Ascending aorta (tissue), 2 donors: Measurements from ENCODE around the gene CS. TPM values are rescaled to one million over a fixed set of nuclear protein-coding genes. Genes with fewer than 3 reads are reported as not detected.
A peak's percentile ranks its signal among the peaks of the same experiment; 100 is the strongest.
"Not testable (repeated sequence)": the region's sequence is repeated elsewhere in the genome, so short reads cannot be mapped to it uniquely, and the experiment has no call there.

Source experiments
- DNase-seq, 2 donors: peaks; one replicate each; pipeline ENCODE4 v3.0.0-alpha.2; 2019; ENCODE audit warnings: low spot score in 2 of 2
- H3K27ac ChIP-seq, 2 donors: fragments of 200-600 bp; sonication (generic); one replicate each; pipeline ENCODE4 v1.5.1; 2016 to 2017; ENCODE audit warnings: mild to moderate bottlenecking in 1 of 2
- H3K27me3 ChIP-seq: fragments of 200-600 bp; sonication (generic); one replicate; pipeline ENCODE4 v1.5.1; 2017
- H3K36me3 ChIP-seq, 2 donors: fragments of 200-600 bp; sonication (generic); one replicate each; pipeline ENCODE4 v1.5.1; 2016
- H3K4me1 ChIP-seq, 2 donors: fragments of 200-600 bp; sonication (generic); one replicate each; pipeline ENCODE4 v1.5.1; 2016 to 2017; ENCODE audit warnings: mild to moderate bottlenecking in 1 of 2
- H3K4me3 ChIP-seq, 2 donors: fragments of 200-600 bp; sonication (generic); one replicate each; pipeline ENCODE4 v1.5.1; 2016 to 2017; ENCODE audit warnings: mild to moderate bottlenecking in 1 of 2
- H3K9me3 ChIP-seq, 2 donors: fragments of 200-600 bp; sonication (generic); one replicate each; pipeline ENCODE4 v1.5.1; 2016
- CTCF ChIP-seq, 3 experiments: fragments of 200-600 bp in 2 of 3; fragments of 450-650 bp in 1 of 3; sonication (generic) in 2 of 3; IDR thresholded peaks; one replicate each; pipeline ENCODE4 v1.5.1; 2016 to 2019; ENCODE audit warnings: antibody characterized with exemption in 3 of 3, mild to moderate bottlenecking in 1 of 3, moderate library complexity in 1 of 3
- intact Hi-C: fragments of 100-400 bp; cut with DNase I; formaldehyde crosslinking; loops from one replicate; pipeline ENCODE4 v1.15.1; 2023
- total RNA-seq: library from RNA; depleted of rRNA; stranded (reverse); fragments of >200 nt; gene quantifications from one replicate; pipeline ENCODE4 v1.1.0, GENCODE V29; 2016

Gene CS
- total RNA-seq, 1 donor from 2014 or later: 55.2 TPM

- H3K27ac ChIP-seq: no peak overlapping the region
- peaks cover 70 to 94% of the 10 kb centered on the region in 2 donors for H3K36me3 ChIP-seq
Observed at GRCh38 chr12:56282030-56282429, 18.1 kb downstream of the CS start.

GRCh38 chr12:56280849-56281248 lies 19.3 kb downstream of the CS start:
- Histone ChIP-seq H3K9me3 (no peaks in the 10 kb centered on the region), H3K4me3 (no peak overlapping the region), H3K4me1 (no peaks in the 10 kb centered on the region), H3K27me3 (no peaks in the 10 kb centered on the region), H3K27ac (no peak overlapping the region), H3K36me3 (peaks cover 79 to 96% of the 10 kb centered on the region in 2 donors)
- no peak for TF ChIP-seq CTCF (IDR thresholded peaks at IDR 0.05)
- intact Hi-C loops: no loop called here
- DNase-seq: no peak

More at GRCh38 chr12:56282030-56282429, 18.1 kb downstream of the CS start:
- H3K4me1 ChIP-seq: no peaks in the 10 kb centered on the region
- no peak for DNase-seq
- no peaks in the 10 kb centered on the region for H3K9me3 ChIP-seq
- H3K27me3 ChIP-seq: no peaks in the 10 kb centered on the region
- H3K4me3 ChIP-seq: no peak overlapping the region
- intact Hi-C loops: no loop called here
- no peak for TF ChIP-seq CTCF (IDR thresholded peaks at IDR 0.05)

- intact Hi-C loops: no loop called here
- no peak for DNase-seq
- Histone ChIP-seq H3K27me3 (no peaks in the 10 kb centered on the region), H3K4me1 (no peaks in the 10 kb centered on the region), H3K9me3 (no peaks in the 10 kb centered on the region), H3K4me3 (no peak overlapping the region), H3K27ac (no peak overlapping the region), H3K36me3 (peaks cover 87 to 98% of the 10 kb centered on the region in 2 donors)
- TF ChIP-seq CTCF (IDR thresholded peaks at IDR 0.05): no peak
Observed at GRCh38 chr12:56278905-56279304, 21.2 kb downstream of the CS start.

GRCh38 chr12:56274299-56274698 lies 25.8 kb downstream of the CS start:
- peaks cover 80 to 81% of the 10 kb centered on the region in 2 donors for H3K36me3 ChIP-seq
- no peak overlapping the region for H3K4me3 ChIP-seq
- intact Hi-C loops: no loop called here
- TF ChIP-seq CTCF (IDR thresholded peaks at IDR 0.05): no peak
- no peaks in the 10 kb centered on the region for H3K4me1 ChIP-seq
- H3K27me3 ChIP-seq: no peaks in the 10 kb centered on the region
- H3K27ac ChIP-seq: no peak overlapping the region
- no peaks in the 10 kb centered on the region for H3K9me3 ChIP-seq
- no peak for DNase-seq

- H3K4me1 ChIP-seq, H3K9me3 ChIP-seq, DNase-seq, intact Hi-C loops, H3K4me3 ChIP-seq, H3K27me3 ChIP-seq, H3K27ac ChIP-seq: not testable (repeated sequence)
- H3K36me3 ChIP-seq: peaks cover 62% of the 10 kb centered on the region in 2 donors
Observed at GRCh38 chr12:56272468-56272867, 27.7 kb downstream of the CS start.

- H3K27ac ChIP-seq: peak overlapping the region; percentile 31 to 58
- no peaks in the 10 kb centered on the region for H3K27me3 ChIP-seq
- no peak overlapping the region for H3K4me3 ChIP-seq
- H3K9me3 ChIP-seq: no peaks in the 10 kb centered on the region
- intact Hi-C loops: no loop called here
- no peak for DNase-seq
- TF ChIP-seq CTCF (IDR thresholded peaks at IDR 0.05): peak in 1 of 3 experiments; percentile 32
- peaks cover 0 to 10% of the 10 kb centered on the region in 2 donors for H3K4me1 ChIP-seq
- H3K36me3 ChIP-seq: peaks cover 50 to 51% of the 10 kb centered on the region in 2 donors
Observed at GRCh38 chr12:56271031-56271430, 29.1 kb downstream of the CS start.
